Esophagus muscularis mucosa (tissue), 4 donors: ENCODE results near the gene APOO.

Source experiments
- EP300 ChIP-seq: sonication (generic); formaldehyde crosslinking; IDR thresholded peaks from one replicate; pipeline ENCODE4 v1.6.1; 2017; ENCODE audit warnings: antibody characterized with exemption
- POLR2A ChIP-seq: fragments of 450-650 bp; IDR thresholded peaks from one replicate; pipeline ENCODE4 v1.6.1; 2017; ENCODE audit warnings: antibody characterized with exemption, moderate library complexity, mild to moderate bottlenecking, low read depth
- POLR2AphosphoS5 ChIP-seq, 2 donors: sonication (generic); formaldehyde crosslinking; IDR thresholded peaks; one replicate each; pipeline ENCODE4 v1.6.1; 2017; ENCODE audit warnings: antibody characterized with exemption in 2 of 2
- TF ChIP-seq, protein P1 (sequence below), 3 experiments: fragments of 200-600 bp in 2 of 3; fragments of 450-650 bp in 1 of 3; sonication (generic) in 2 of 3; IDR thresholded peaks; one replicate each; pipeline ENCODE4 v1.5.1; 2017 to 2019; ENCODE audit warnings: antibody characterized with exemption in 3 of 3, mild to moderate bottlenecking in 2 of 3, moderate library complexity in 1 of 3

DNA sequence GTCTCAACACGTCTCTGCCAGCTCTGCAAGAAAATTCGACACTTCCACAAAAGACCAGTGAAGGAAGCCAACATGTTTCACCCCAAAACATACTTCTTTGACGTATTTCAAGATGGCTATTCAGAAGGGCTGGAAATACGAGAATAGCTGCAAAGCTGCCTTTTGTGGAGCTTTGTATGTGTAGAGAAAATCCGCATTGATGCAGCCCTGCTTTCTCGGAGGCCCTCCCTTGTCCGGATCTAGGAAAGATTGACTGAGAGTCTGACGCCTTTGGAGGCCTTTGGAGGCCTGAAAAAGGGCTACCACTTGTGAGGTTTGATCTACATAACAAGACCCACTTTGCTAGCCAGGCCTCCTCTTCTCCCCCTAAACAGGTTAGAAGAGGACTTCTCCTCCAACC, 112.5 kb downstream of the APOO start:
- TF ChIP-seq, protein P1, sequence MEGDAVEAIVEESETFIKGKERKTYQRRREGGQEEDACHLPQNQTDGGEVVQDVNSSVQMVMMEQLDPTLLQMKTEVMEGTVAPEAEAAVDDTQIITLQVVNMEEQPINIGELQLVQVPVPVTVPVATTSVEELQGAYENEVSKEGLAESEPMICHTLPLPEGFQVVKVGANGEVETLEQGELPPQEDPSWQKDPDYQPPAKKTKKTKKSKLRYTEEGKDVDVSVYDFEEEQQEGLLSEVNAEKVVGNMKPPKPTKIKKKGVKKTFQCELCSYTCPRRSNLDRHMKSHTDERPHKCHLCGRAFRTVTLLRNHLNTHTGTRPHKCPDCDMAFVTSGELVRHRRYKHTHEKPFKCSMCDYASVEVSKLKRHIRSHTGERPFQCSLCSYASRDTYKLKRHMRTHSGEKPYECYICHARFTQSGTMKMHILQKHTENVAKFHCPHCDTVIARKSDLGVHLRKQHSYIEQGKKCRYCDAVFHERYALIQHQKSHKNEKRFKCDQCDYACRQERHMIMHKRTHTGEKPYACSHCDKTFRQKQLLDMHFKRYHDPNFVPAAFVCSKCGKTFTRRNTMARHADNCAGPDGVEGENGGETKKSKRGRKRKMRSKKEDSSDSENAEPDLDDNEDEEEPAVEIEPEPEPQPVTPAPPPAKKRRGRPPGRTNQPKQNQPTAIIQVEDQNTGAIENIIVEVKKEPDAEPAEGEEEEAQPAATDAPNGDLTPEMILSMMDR (IDR thresholded peaks at IDR 0.05): no peak
- TF ChIP-seq POLR2A (no peak), POLR2AphosphoS5 (IDR thresholded peaks at IDR 0.05) (no peak), EP300 (no peak)
